ENCODE data around the gene SEMG1.

GRCh38 chr20:45258664-45259063 is 51.8 kb downstream of the SEMG1 start:
- no peak for TF ChIP-seq CTCF (IDR thresholded peaks at IDR 0.05)
- no peak for TF ChIP-seq POLR2A (IDR thresholded peaks at IDR 0.05)
